Breast epithelium (tissue), 4 donors: ENCODE data around the gene NPR2. TPM values are rescaled to one million over a fixed set of nuclear protein-coding genes. Genes with fewer than 3 reads are reported as not detected.

Experiments used
- DNase-seq, 2 donors: peaks; one replicate each; pipeline ENCODE4 v3.0.0-alpha.2; 2019; ENCODE audit warnings: low spot score in 2 of 2
- H3K27ac ChIP-seq, 2 donors: fragments of 200-600 bp; sonication (generic) in 1 of 2; one replicate each; pipeline ENCODE4 v1.5.1; 2016 to 2019; ENCODE audit warnings: mild to moderate bottlenecking in 1 of 2
- H3K27me3 ChIP-seq, 2 donors: fragments of 200-600 bp; sonication (generic) in 1 of 2; one replicate each; pipeline versions ENCODE4 v1.5.1 to v1.6.0; 2017 to 2019; ENCODE audit warnings: control low read depth in 1 of 2, mild to moderate bottlenecking in 1 of 2
- H3K36me3 ChIP-seq: fragments of 200-600 bp; one replicate; pipeline ENCODE4 v1.5.1; 2019
- H3K4me1 ChIP-seq, 2 donors: fragments of 200-600 bp; sonication (generic); one replicate each; pipeline ENCODE4 v1.5.1; 2016 to 2019; ENCODE audit warnings: control low read depth in 1 of 2
- H3K4me3 ChIP-seq, 3 donors: fragments of 200-600 bp; sonication (generic); 1 replicate in 2 of 3; 2 replicates in 1 of 3; pipeline ENCODE4 v1.5.1; 2016 to 2019; ENCODE audit warnings: mild to moderate bottlenecking in 3 of 3, moderate library complexity in 2 of 3
- H3K9me3 ChIP-seq, 2 donors: fragments of 200-600 bp; sonication (generic) in 1 of 2; one replicate each; pipeline ENCODE4 v1.5.1; 2016 to 2019; ENCODE audit warnings: control low read depth in 1 of 2
- POLR2A ChIP-seq: fragments of 450-650 bp; IDR thresholded peaks from one replicate; pipeline ENCODE4 v1.6.1; 2016; ENCODE audit warnings: antibody characterized with exemption, mild to moderate bottlenecking, moderate library complexity
- POLR2AphosphoS5 ChIP-seq, 3 donors: sonication (generic); formaldehyde crosslinking; IDR thresholded peaks; one replicate each; pipeline ENCODE4 v1.6.1; 2017; ENCODE audit warnings: antibody characterized with exemption in 3 of 3
- intact Hi-C: fragments of 100-400 bp; cut with DNase I; formaldehyde crosslinking; loops from one replicate; pipeline ENCODE4 v1.15.1; 2023; ENCODE audit warnings: low total_unique reads
- total RNA-seq, 3 donors: library from RNA; depleted of rRNA; stranded (reverse); fragments of >200 nt; gene quantifications; one replicate each; pipeline ENCODE4 v1.1.0, GENCODE V29; 2016
- TF ChIP-seq, protein P1 (sequence below), 3 donors: fragments of 450-650 bp; IDR thresholded peaks; one replicate each; pipeline ENCODE4 v1.5.1; 2016 to 2017; ENCODE audit warnings: antibody characterized with exemption in 3 of 3, mild to moderate bottlenecking in 3 of 3, moderate library complexity in 3 of 3

Gene NPR2
- total RNA-seq, 3 donors from 2014 or later: 10.2 to 34.2 (median 14.7) TPM

DNA sequence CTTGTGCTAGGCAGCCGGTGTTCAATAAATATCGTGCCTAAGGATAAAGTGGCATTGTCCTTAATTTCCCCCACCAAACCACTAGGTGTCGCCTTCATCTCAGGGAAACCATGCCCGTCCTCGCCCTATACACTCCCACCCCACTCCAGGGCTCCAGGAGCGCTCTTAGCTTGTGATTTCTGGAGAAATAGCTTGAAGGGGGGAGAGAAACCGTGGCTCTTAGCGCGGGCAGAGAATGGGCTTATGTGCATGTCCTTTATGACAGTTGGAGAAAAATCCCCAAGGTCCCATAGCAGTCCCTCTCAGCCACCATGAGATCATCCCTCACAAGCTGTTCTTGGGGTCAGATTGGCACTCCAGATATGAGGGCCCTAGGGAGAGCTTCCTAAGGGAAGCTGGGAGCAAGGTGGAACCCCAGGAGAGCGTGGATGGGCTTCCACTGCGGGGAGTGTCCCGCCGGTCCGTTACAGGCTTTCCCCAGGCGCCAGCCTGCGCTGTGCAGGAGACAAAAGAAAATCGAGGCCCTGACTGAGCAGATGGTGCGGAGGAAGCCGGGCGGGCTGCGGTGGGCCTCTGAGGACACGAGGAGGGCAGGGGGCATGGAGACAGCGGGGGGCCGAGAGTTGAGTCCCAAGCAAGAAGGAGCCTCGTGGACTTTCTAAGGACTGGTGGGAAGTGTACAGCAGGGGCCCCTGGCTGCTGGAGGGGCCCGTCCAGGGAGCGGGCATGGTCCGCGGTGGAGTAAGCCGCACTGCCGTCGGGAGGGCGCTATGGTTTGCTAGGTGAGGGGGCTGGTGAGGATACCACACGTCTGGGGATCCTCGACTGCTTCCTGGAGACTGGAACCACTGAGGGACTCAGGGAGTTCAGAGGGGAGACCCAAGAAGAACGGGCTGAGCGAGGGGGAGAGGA, 750 bp upstream of the NPR2 start:
- H3K4me1 ChIP-seq: peaks cover 0 to 4% of the 10 kb centered on the region in 2 donors
- H3K27me3 ChIP-seq: no peaks in the 10 kb centered on the region
- TF ChIP-seq POLR2A: no peak
- TF ChIP-seq, protein P1, sequence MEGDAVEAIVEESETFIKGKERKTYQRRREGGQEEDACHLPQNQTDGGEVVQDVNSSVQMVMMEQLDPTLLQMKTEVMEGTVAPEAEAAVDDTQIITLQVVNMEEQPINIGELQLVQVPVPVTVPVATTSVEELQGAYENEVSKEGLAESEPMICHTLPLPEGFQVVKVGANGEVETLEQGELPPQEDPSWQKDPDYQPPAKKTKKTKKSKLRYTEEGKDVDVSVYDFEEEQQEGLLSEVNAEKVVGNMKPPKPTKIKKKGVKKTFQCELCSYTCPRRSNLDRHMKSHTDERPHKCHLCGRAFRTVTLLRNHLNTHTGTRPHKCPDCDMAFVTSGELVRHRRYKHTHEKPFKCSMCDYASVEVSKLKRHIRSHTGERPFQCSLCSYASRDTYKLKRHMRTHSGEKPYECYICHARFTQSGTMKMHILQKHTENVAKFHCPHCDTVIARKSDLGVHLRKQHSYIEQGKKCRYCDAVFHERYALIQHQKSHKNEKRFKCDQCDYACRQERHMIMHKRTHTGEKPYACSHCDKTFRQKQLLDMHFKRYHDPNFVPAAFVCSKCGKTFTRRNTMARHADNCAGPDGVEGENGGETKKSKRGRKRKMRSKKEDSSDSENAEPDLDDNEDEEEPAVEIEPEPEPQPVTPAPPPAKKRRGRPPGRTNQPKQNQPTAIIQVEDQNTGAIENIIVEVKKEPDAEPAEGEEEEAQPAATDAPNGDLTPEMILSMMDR (IDR thresholded peaks at IDR 0.05): peak; percentile 67 to 93 (median 92)
- TF ChIP-seq POLR2AphosphoS5 (IDR thresholded peaks at IDR 0.05): peak in 1 of 3 donors; percentile 36
- H3K9me3 ChIP-seq: no peaks in the 10 kb centered on the region
- DNase-seq: peak; percentile 61
- intact Hi-C loops: loop anchor here (5.0 kb wide), 1 partner anchor 97 kb away; no protein-coding TSS in a partner anchor
- H3K4me3 ChIP-seq: peak overlapping the region; percentile 56 to 81 (median 56)
- no peaks in the 10 kb centered on the region for H3K36me3 ChIP-seq
- peak overlapping the region; percentile 54 to 91 for H3K27ac ChIP-seq

GRCh38 chr9:35792024-35792813, 828 bp downstream of the NPR2 start:
- intact Hi-C loops: loop anchor here (5.0 kb wide), 1 partner anchor 95 kb away; no protein-coding TSS in a partner anchor

GRCh38 chr9:35792826-35793225, 1.4 kb downstream of the NPR2 start:
- Histone ChIP-seq H3K4me3 (peak overlapping the region in 2 of 3 donors; percentile 56 to 81), H3K36me3 (no peaks in the 10 kb centered on the region), H3K4me1 (peaks cover 0 to 4% of the 10 kb centered on the region in 2 donors), H3K27me3 (no peaks in the 10 kb centered on the region), H3K9me3 (no peaks in the 10 kb centered on the region), H3K27ac (peak overlapping the region in 1 of 2 donors; percentile 91)
- intact Hi-C loops: loop anchor here (5.0 kb wide), 1 partner anchor 94 kb away; no protein-coding TSS in a partner anchor
- no peak for TF ChIP-seq POLR2A
- TF ChIP-seq, protein P1 (IDR thresholded peaks at IDR 0.05): no peak
- no peak for TF ChIP-seq POLR2AphosphoS5 (IDR thresholded peaks at IDR 0.05)
- DNase-seq: no peak

More at GRCh38 chr9:35792024-35792813, 828 bp downstream of the NPR2 start:
- Histone ChIP-seq H3K4me1 (peaks cover 0 to 4% of the 10 kb centered on the region in 2 donors), H3K27ac (peak overlapping the region; percentile 52 to 91), H3K27me3 (no peaks in the 10 kb centered on the region), H3K36me3 (no peaks in the 10 kb centered on the region), H3K4me3 (peak overlapping the region; percentile 56 to 81 (median 56)), H3K9me3 (no peaks in the 10 kb centered on the region)
- TF ChIP-seq POLR2AphosphoS5 (IDR thresholded peaks at IDR 0.05): no peak
- no peak for TF ChIP-seq POLR2A
- TF ChIP-seq, protein P1 (IDR thresholded peaks at IDR 0.05): no peak
- no peak for DNase-seq

- Histone ChIP-seq H3K4me1 (peaks cover 0 to 4% of the 10 kb centered on the region in 2 donors), H3K9me3 (no peaks in the 10 kb centered on the region), H3K4me3 (peak overlapping the region in 1 of 3 donors; percentile 31), H3K27me3 (no peaks in the 10 kb centered on the region), H3K36me3 (no peaks in the 10 kb centered on the region), H3K27ac (peak overlapping the region in 1 of 2 donors; percentile 20)
- no peak for DNase-seq
- no peak for TF ChIP-seq POLR2AphosphoS5 (IDR thresholded peaks at IDR 0.05)
- no peak for TF ChIP-seq POLR2A
- TF ChIP-seq, protein P1 (IDR thresholded peaks at IDR 0.05): no peak
- intact Hi-C loops: loop anchor here (5.0 kb wide), 1 partner anchor 94 kb away; no protein-coding TSS in a partner anchor
Observed at GRCh38 chr9:35793461-35793860, 2.1 kb downstream of the NPR2 start.
